GM12872 (cell line): Measurements from ENCODE around the gene MTMR10.

Experiments
- CTCF ChIP-seq: IDR thresholded peaks from 3 replicates; pipeline ENCODE4 v1.5.1; 2011; ENCODE audit warnings: low read depth, mild to moderate bottlenecking, low read length, moderate library complexity; ENCODE audit not compliant: insufficient read depth

MTMR10 gene

DNA sequence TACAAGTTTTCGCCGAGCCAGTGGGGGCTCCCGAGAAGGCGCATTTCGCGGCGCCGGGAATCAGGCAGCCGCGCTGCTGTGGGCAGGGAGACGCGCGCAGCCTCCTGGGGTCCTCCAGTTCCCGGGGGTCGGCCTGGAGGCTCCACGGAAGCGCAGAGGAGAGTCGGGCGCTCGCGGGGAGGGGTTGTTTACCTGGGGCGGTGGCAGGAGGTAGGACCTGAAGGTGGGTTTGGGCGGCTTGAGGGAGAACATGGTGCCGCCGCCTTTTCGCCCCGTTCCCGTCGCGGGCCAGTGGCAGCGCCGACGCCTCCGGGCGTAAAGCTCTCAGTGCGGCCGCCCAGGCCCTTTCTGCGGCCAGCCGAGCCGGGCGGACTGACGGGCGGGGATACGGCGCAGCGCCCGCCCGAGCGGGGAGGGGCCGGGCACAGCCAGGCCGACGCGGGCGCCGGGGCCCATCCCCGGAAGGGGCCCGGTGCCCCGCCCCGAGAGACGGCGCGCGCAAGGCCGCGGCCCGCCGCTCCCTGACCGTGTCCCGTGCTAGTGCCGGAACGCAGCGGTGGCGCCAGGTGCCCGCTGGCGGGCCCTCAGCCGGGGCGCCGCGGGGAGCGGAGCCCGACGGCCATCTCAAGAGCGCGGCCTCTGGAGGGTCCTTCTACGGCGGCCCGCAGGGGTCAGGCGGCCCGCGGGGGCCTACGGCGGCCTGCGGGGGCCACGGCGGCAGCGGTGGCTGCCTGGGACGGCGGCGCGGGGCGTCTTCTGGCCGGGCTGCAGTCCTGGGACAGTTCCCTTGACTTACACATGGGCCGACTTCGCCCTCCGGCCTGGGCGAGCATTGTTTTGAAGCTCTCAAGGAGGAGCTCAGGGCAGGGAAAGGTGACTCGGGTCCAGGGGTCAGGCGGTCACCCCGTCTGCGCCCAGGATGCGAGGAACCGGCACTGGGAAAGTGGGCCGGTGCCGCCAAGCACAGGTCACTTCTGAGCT lies at the start of gene MTMR10:
MTMR10 (minus strand) TSS at position 374 of the 981 bp plus-strand sequence; CDS start at position 252, 122 bp downstream.
- TF ChIP-seq CTCF, result no peak

DNA sequence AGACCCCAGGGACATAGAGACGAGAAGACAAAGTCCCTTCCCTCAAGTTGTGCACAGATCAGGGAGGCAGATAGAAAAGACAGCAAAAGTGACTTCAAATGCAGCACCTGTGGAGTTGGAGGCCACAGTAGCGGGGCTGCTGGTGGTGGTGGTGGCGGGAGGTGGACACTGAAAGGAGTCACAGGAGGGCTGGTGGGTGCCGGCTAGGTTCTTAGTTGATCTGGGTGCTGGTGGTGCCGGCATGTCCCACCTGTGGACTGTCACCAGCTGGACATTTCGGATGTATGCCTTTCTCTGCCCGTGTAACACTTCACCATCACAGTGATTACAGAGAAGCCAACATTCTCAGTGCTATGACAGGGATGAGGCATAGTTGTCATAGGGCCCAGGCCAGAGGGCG lies 49.2 kb upstream of the MTMR10 start:
- no peak for TF ChIP-seq CTCF

DNA sequence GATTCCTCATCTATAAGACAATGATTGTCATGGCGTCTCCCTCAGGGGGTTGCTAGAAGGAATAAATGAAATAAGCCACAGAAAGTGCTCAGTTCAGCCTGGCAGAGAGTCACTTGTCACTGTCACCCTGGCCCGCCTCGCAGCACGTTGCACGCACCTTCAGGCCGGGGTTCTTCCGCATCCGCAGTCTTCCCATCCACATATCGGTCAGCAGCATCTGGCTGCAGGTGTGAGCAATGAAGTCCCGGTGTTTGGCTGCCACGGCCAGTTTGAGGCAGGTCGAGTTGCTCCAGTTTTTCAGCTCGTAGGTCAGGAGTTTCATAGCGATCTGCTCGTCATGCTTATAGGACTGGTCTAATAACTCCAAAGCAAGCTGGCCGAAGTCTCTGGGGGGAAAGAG lies 48.5 kb upstream of the MTMR10 start:
- TF ChIP-seq CTCF, result no peak

DNA sequence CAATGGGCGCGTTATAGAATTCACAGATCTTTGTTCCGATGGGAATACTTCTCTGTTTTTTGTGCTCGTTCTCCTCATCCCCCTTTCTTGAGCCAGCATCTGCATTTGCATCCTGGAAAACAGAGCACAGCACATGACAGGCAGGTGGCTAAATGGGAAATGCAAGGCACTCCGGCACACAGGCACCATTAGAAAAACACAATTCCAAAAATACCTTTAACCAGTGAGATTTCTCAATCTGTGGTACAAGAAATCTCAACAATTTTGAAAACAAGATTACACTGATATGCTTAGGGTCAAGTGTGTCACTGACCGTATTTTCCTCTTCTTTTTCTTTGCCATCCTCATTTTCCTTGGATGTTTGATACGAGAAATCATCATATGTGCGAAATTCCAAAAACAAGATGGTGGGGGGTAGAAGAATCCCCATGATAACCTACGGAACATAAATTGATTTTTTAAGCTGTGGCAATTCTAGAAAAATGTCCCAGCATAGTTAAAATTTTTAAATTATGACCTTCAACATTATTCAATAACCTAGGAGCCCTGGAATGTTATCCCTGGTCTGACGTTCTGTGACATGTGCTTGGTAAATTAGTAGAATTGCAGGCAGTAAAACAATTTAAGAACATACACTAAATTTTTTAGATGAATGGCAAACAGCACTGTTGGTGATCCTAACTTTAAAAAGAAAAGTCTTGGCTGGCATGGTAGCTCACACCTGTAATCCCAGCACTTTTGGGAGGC lies 46.5 kb upstream of the MTMR10 start:
- no peak for TF ChIP-seq CTCF

- no peak for TF ChIP-seq CTCF
Observed at GRCh38 chr15:31036783-31037182, 45.4 kb upstream of the MTMR10 start.

DNA sequence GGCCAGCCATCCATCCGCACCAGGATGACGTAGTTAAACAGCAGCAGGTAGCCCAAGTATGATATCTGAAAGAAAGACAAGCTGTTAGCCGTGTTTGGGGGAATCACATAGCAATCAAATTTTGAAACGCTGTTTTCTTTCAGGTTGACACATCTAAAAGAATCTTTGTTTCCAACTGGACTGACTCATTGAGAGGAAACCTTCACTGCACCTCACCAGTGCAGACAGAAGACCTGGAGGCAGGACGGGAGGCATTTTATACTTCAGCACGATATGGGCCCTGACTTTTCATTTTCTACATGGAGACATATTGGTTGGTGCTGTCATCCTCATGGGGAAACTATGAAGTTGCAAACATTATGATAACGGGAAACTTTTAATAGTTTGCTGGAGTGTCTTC lies 44.2 kb upstream of the MTMR10 start:
- TF ChIP-seq CTCF, result no peak

GRCh38 chr15:31034152-31034551 lies 42.7 kb upstream of the MTMR10 start:
- TF ChIP-seq CTCF, result no peak
